HepG2 (cell line): ENCODE data around the gene ZNF804A. TPM values are rescaled to one million over a fixed set of nuclear protein-coding genes. Genes with fewer than 3 reads are reported as not detected.

Experiments used
- ATAC-seq: fragments of 200-7000 bp; cut with Tn5 transposase; 3 replicates; pipeline ENCODE4 v1.9.1; 2020; ENCODE audit warnings: mild to moderate bottlenecking, moderate library complexity
- BruUV-seq: library from RNA; stranded (reverse); fragments of 400-500 nt; replicated peaks from 2 replicates; lab custom pipeline; 2021; lab: Mats Ljungman, UMichigan
- CTCF ChIA-PET: fragments of 300-600 bp; formaldehyde crosslinking; extraction: SDS; loops from one replicate; lab custom pipeline; 2021; ENCODE audit warnings: low total read pairs, inconsistent platforms, low intra/inter-chr PET ratio; lab: Yijun Ruan, JAX
- POLR2A ChIA-PET: fragments of 350-600 bp; sonication (Branson Sonifier 250); formaldehyde crosslinking; loops from one replicate; lab custom pipeline; 2020; ENCODE audit warnings: antibody characterized with exemption, inconsistent platforms; lab: Yijun Ruan, JAX
- DNase-seq: peaks from one replicate; pipeline ENCODE4 v3.0.0-alpha.2; 2015; ENCODE audit warnings: low spot score
- FAIRE-seq: peaks from 3 replicates; lab custom pipeline; 2011; peaks lifted over from hg19 to GRCh38; lab: Jason Lieb, UNC
- H2AFZ ChIP-seq: one replicate; pipeline ENCODE4 v1.6.1; 2011; ENCODE audit warnings: low read length, inconsistent platforms
- H3K27ac ChIP-seq: fragments of 300-600 bp; 3 replicates; pipeline ENCODE4 v1.8.0; 2011; ENCODE audit warnings: mixed run types, mild to moderate bottlenecking, mixed read lengths, low read length, inconsistent platforms; ENCODE audit not compliant: insufficient read depth; ENCODE audit errors: extremely low read length
- H3K27me3 ChIP-seq, 2 experiments: fragments of 200-600 bp in 1 of 2; 2 replicates in 1 of 2; 3 replicates in 1 of 2; pipeline versions ENCODE4 v1.6.0 to v1.8.0; 2011; ENCODE audit warnings: low read length in 2 of 2, mild to moderate bottlenecking in 2 of 2, moderate library complexity in 2 of 2, inconsistent platforms in 1 of 2; ENCODE audit not compliant: insufficient read depth in 2 of 2, control insufficient read depth in 1 of 2
- H3K36me3 ChIP-seq, 2 experiments: fragments of 200-600 bp in 1 of 2; replicated peaks in 1 of 2; 2 replicates in 1 of 2; 3 replicates in 1 of 2; pipeline versions ENCODE4 v1.5.1 to v1.8.0; 2011; ENCODE audit warnings: low read length in 2 of 2, inconsistent platforms in 1 of 2; ENCODE audit not compliant: insufficient read depth in 2 of 2, control insufficient read depth in 1 of 2
- H3K4me1 ChIP-seq: 2 replicates; pipeline ENCODE4 v1.5.1; 2012; ENCODE audit warnings: low read length, inconsistent platforms; ENCODE audit not compliant: insufficient read depth
- H3K4me2 ChIP-seq: 2 replicates; pipeline ENCODE4 v1.6.0; 2011; ENCODE audit warnings: low read depth, low read length, inconsistent platforms
- H3K4me3 ChIP-seq, 3 experiments: fragments of 200-600 bp in 1 of 3; sonication (generic), shearing (Covaris generic) in 1 of 3; replicated peaks in 1 of 3; 2 replicates each; pipeline ENCODE4 v1.5.1; 2011 to 2016; ENCODE audit warnings: low read length in 3 of 3, inconsistent platforms in 2 of 3, low read depth in 2 of 3, mild to moderate bottlenecking in 2 of 3, control low read depth in 1 of 3, mixed read lengths in 1 of 3; ENCODE audit not compliant: insufficient read depth in 1 of 3
- H3K79me2 ChIP-seq: one replicate; pipeline ENCODE4 v1.6.1; 2011; ENCODE audit warnings: low read length, inconsistent platforms; ENCODE audit not compliant: insufficient read depth
- H3K9ac ChIP-seq: 2 replicates; pipeline ENCODE4 v1.6.0; 2011; ENCODE audit warnings: mild to moderate bottlenecking, low read depth, low read length, inconsistent platforms; ENCODE audit not compliant: insufficient read depth
- H3K9me3 ChIP-seq: 2 replicates; pipeline ENCODE4 v1.5.1; 2012; ENCODE audit warnings: mild to moderate bottlenecking, low read length
- H4K20me1 ChIP-seq: 2 replicates; pipeline ENCODE4 v1.6.0; 2011; ENCODE audit warnings: inconsistent platforms, mild to moderate bottlenecking, low read length, moderate library complexity; ENCODE audit not compliant: insufficient read depth
- ATF7 ChIP-seq, 2 experiments: fragments of 450-650 bp in 1 of 2; sonication (generic) in 1 of 2; formaldehyde crosslinking in 1 of 2; IDR thresholded peaks; 2 replicates each; pipeline versions ENCODE4 v1.4.0 to v1.6.1; 2016 to 2020; ENCODE audit warnings: antibody characterized with exemption in 1 of 2, mild to moderate bottlenecking in 1 of 2, missing genetic modification reagents in 1 of 2
- CCAR2 ChIP-seq: fragments of 200-400 bp; formaldehyde crosslinking; optimal IDR thresholded peaks from 2 replicates; pipeline ENCODE3; 2018; ENCODE audit warnings: low read depth, mild to moderate bottlenecking, low read length, moderate library complexity
- FOXC1 ChIP-seq: sonication (generic); formaldehyde crosslinking; IDR thresholded peaks from 2 replicates; pipeline ENCODE4 v1.8.0; 2022; ENCODE audit warnings: mild to moderate bottlenecking, missing genetic modification reagents, borderline replicate concordance
- GFI1 ChIP-seq: sonication (generic); formaldehyde crosslinking; IDR thresholded peaks from 2 replicates; pipeline ENCODE4 v1.5.0; 2020; ENCODE audit warnings: missing genetic modification reagents, mild to moderate bottlenecking, borderline replicate concordance
- JDP2 ChIP-seq: sonication (generic); formaldehyde crosslinking; IDR thresholded peaks from 2 replicates; pipeline ENCODE4 v1.8.1; 2022; ENCODE audit warnings: missing genetic modification reagents, borderline replicate concordance
- KDM5A ChIP-seq: fragments of 200-600 bp; sonication (generic); IDR thresholded peaks from 2 replicates; pipeline ENCODE4 v1.7.0; 2018; ENCODE audit warnings: antibody characterized with exemption, mild to moderate bottlenecking, low read length, borderline replicate concordance
- MYNN ChIP-seq: sonication (generic); formaldehyde crosslinking; IDR thresholded peaks from 2 replicates; pipeline ENCODE4 v1.4.0; 2020; ENCODE audit warnings: mild to moderate bottlenecking, low read depth, missing genetic modification reagents
- NR2F1 ChIP-seq, 2 experiments: fragments of 450-650 bp in 1 of 2; formaldehyde crosslinking in 1 of 2; IDR thresholded peaks; 2 replicates each; pipeline versions ENCODE4 v1.5.0 to v1.6.1; 2016 to 2020; ENCODE audit warnings: mild to moderate bottlenecking in 1 of 2, missing compliant biosample characterization in 1 of 2, missing genetic modification reagents in 1 of 2, moderate library complexity in 1 of 2
- PBX3 ChIP-seq: sonication (generic); formaldehyde crosslinking; IDR thresholded peaks from 2 replicates; pipeline ENCODE4 v1.8.1; 2023; ENCODE audit warnings: missing genetic modification reagents, inconsistent platforms, borderline replicate concordance
- SIX4 ChIP-seq: sonication (generic); formaldehyde crosslinking; IDR thresholded peaks from 2 replicates; pipeline ENCODE4 v1.4.0; 2020; ENCODE audit warnings: missing genetic modification reagents
- TAF15 ChIP-seq: fragments of 200-400 bp; formaldehyde crosslinking; IDR thresholded peaks from one replicate; pipeline ENCODE4 v1.6.1; 2018; ENCODE audit warnings: mild to moderate bottlenecking, low read depth, low read length; ENCODE audit not compliant: poor library complexity, severe bottlenecking
- TBP ChIP-seq: sonication (generic); formaldehyde crosslinking; IDR thresholded peaks from 2 replicates; pipeline ENCODE4 v1.5.0; 2020; ENCODE audit warnings: missing genetic modification reagents
- TOE1 ChIP-seq: sonication (generic); formaldehyde crosslinking; IDR thresholded peaks from 2 replicates; pipeline ENCODE4 v1.4.0; 2020; ENCODE audit warnings: mild to moderate bottlenecking, missing genetic modification reagents
- ZNF3 ChIP-seq: IDR thresholded peaks from 2 replicates; pipeline ENCODE4 v1.7.0; 2017; ENCODE audit warnings: inconsistent platforms
- ZNF781 ChIP-seq: sonication (generic); formaldehyde crosslinking; IDR thresholded peaks from 2 replicates; pipeline ENCODE4 v1.5.1; 2020; ENCODE audit warnings: borderline replicate concordance, mild to moderate bottlenecking, missing genetic modification reagents; ENCODE audit errors: not compliant biosample characterization
- ZSCAN21 ChIP-seq: sonication (generic); formaldehyde crosslinking; IDR thresholded peaks from 2 replicates; pipeline ENCODE4 v1.8.0; 2022; ENCODE audit warnings: mild to moderate bottlenecking, missing genetic modification reagents, moderate library complexity, borderline replicate concordance
- WGBS: methylation state at CpG from one replicate; pipeline ENCODE4 v1.1.6; 2017; ENCODE audit warnings: low lambda C conversion rate; 5-methylcytosine and 5-hydroxymethylcytosine counted together
- in situ Hi-C: cut with HindIII; loops from 2 replicates; pipeline ENCODE4 v1.10.0; 2017; ENCODE audit warnings: low pct_unique_long_range_greater_than_20kb; ENCODE audit not compliant: extremely low pct_ligation_motif_present
- intact Hi-C: fragments of 100-400 bp; cut with micrococcal nuclease; formaldehyde crosslinking; loops from one replicate; pipeline ENCODE4 v1.10.0; 2022; ENCODE audit not compliant: unreplicated experiment
- polyA plus RNA-seq, 8 experiments: library from polyadenylated mRNA; depleted of rRNA in 3 of 8; stranded (reverse) in 7 of 8; unstranded in 1 of 8; fragments of >200 nt; fragmentation: Illumina TruSeq in 4 of 8; extraction: Trizol in 4 of 8; gene quantifications; 2 replicates each; pipeline versions ENCODE4 v1.2.1 to v1.2.3, GENCODE V29; 2011 to 2016; ENCODE audit warnings: low read depth in 4 of 8, missing spikeins in 1 of 8, mixed read lengths in 1 of 8; ENCODE audit not compliant: insufficient read depth in 1 of 8
- total RNA-seq, 5 experiments: library from RNA; depleted of rRNA; stranded (reverse); fragments of >200 nt; fragmentation: Illumina TruSeq; extraction: Trizol; gene quantifications; 2 replicates each; pipeline ENCODE4 v1.2.3, GENCODE V29; 2016; ENCODE audit warnings: low read depth in 1 of 5
- TF ChIP-seq, protein P1 (sequence below): sonication (generic); formaldehyde crosslinking; IDR thresholded peaks from 2 replicates; pipeline ENCODE4 v1.8.1; 2022; ENCODE audit warnings: mild to moderate bottlenecking, missing genetic modification reagents

ZNF804A gene
- total and polyA plus RNA-seq, 2 of the 13 experiments (the other 11 are each of a cell fraction or from before 2014, with no cell fraction given): 0.07 to 0.09 TPM

- no peak overlapping the region for H3K4me2 ChIP-seq
- TF ChIP-seq JDP2 (CRISPR knock-in tag): no peak
- no peak for TF ChIP-seq TOE1 (CRISPR knock-in tag)
- no peak for TF ChIP-seq NR2F1 (CRISPR knock-in tag; IDR thresholded peaks at IDR 0.05)
- no peak for TF ChIP-seq TAF15
- no peak for TF ChIP-seq ZSCAN21 (CRISPR knock-in tag)
- TF ChIP-seq FOXC1 (CRISPR knock-in tag): no peak
- TF ChIP-seq ZNF3 (CRISPR knock-in tag): no peak
- no peaks in the 10 kb centered on the region for H3K4me1 ChIP-seq
- no peaks in the 10 kb centered on the region for H3K79me2 ChIP-seq
- H3K4me3 ChIP-seq: no peak overlapping the region
- BruUV-seq: no TSS peak
- no peaks in the 10 kb centered on the region for H4K20me1 ChIP-seq
- in situ Hi-C loops (no loop called here), intact Hi-C loops (no loop called here)
- no peaks in the 10 kb centered on the region for H3K36me3 ChIP-seq
- no peak overlapping the region for H3K9ac ChIP-seq
- H2AFZ ChIP-seq: no peak overlapping the region
- no peaks in the 10 kb centered on the region for H3K9me3 ChIP-seq
- WGBS: 15% methylated on average over 1 of the region's 1 CpG
- ATAC-seq: no peak
- ChIA-PET CTCF (no interaction called here), POLR2A (no interaction called here)
- FAIRE-seq: no peak
- H3K27ac ChIP-seq: no peak overlapping the region
- DNase-seq: no peak
- H3K27me3 ChIP-seq: no peaks in the 10 kb centered on the region
Observed at GRCh38 chr2:184735611-184736010, 137.3 kb downstream of the ZNF804A start.

DNA sequence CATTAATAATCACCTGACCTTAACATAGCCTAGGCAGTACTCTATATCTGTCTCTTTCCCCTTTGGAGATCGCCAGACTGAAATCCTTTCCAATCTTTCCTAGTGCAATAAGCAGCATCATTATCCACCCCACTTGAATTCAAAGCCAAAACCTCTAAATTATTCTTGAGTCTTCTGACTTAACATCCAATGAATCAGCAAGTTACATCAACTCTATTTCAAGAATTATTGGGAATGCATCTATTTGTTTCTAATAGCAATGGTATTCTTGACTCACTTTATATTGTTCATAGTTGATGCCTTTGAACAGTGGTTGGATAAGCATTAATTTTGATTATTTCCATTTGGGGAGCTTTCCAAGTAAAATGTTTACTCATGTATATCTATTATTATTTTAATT is 144.8 kb downstream of the ZNF804A start:
- no peaks in the 10 kb centered on the region for H3K27me3 ChIP-seq
- in situ Hi-C loops (no loop called here), intact Hi-C loops (no loop called here)
- WGBS: 10% methylated on average over 1 of the region's 1 CpG
- no peak overlapping the region for H2AFZ ChIP-seq
- FAIRE-seq: no peak
- no peaks in the 10 kb centered on the region for H4K20me1 ChIP-seq
- H3K36me3 ChIP-seq: no peaks in the 10 kb centered on the region
- DNase-seq: no peak
- no peak overlapping the region for H3K4me2 ChIP-seq
- H3K27ac ChIP-seq: no peak overlapping the region
- no peak overlapping the region for H3K9ac ChIP-seq
- H3K4me3 ChIP-seq: no peak overlapping the region
- ATAC-seq: no peak
- no peaks in the 10 kb centered on the region for H3K79me2 ChIP-seq
- BruUV-seq: no TSS peak
- POLR2A ChIA-PET: no interaction called here
- CTCF ChIA-PET: no interaction called here
- H3K9me3 ChIP-seq: no peaks in the 10 kb centered on the region
- H3K4me1 ChIP-seq: no peaks in the 10 kb centered on the region
- TF ChIP-seq PBX3: no peak
- TF ChIP-seq ATF7 (IDR thresholded peaks at IDR 0.05): no peak
- TF ChIP-seq ATF7 (CRISPR knock-in tag; IDR thresholded peaks at IDR 0.05): no peak
- no peak for TF ChIP-seq ZNF781 (CRISPR knock-in tag)
- TF ChIP-seq, protein P1, sequence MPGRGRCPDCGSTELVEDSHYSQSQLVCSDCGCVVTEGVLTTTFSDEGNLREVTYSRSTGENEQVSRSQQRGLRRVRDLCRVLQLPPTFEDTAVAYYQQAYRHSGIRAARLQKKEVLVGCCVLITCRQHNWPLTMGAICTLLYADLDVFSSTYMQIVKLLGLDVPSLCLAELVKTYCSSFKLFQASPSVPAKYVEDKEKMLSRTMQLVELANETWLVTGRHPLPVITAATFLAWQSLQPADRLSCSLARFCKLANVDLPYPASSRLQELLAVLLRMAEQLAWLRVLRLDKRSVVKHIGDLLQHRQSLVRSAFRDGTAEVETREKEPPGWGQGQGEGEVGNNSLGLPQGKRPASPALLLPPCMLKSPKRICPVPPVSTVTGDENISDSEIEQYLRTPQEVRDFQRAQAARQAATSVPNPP (CRISPR knock-in tag): no peak
- TF ChIP-seq CCAR2: no peak
- TF ChIP-seq TBP (CRISPR knock-in tag): no peak
- no peak for TF ChIP-seq MYNN
- no peak for TF ChIP-seq KDM5A
- no peak for TF ChIP-seq GFI1
- no peak for TF ChIP-seq SIX4 (CRISPR knock-in tag)
